GM23248 (cell line): ENCODE measurements around the gene ABLIM1. TPM values are rescaled to one million over a fixed set of nuclear protein-coding genes. Genes with fewer than 3 reads are reported as not detected.

Experiments
- DNase-seq: peaks from one replicate; pipeline ENCODE4 v3.0.0-alpha.2; 2015
- H2AFZ ChIP-seq: fragments of 200-600 bp; sonication (generic); 2 replicates; pipeline ENCODE4 v1.6.1; 2016; ENCODE audit warnings: antibody characterized with exemption
- H3F3A ChIP-seq: fragments of 200-600 bp; sonication (generic); 2 replicates; pipeline ENCODE4 v1.6.1; 2016; ENCODE audit warnings: mild to moderate bottlenecking, antibody characterized with exemption, mixed run types; ENCODE audit not compliant: insufficient read depth
- H3K27ac ChIP-seq: fragments of 200-600 bp; sonication (generic); 2 replicates; pipeline ENCODE4 v1.5.1; 2016; ENCODE audit warnings: mild to moderate bottlenecking
- H3K27me3 ChIP-seq: fragments of 200-600 bp; sonication (generic); replicated peaks from 2 replicates; pipeline ENCODE4 v1.6.1; 2016; ENCODE audit warnings: mild to moderate bottlenecking; ENCODE audit not compliant: insufficient read depth
- H3K36me3 ChIP-seq: fragments of 200-600 bp; sonication (generic); 2 replicates; pipeline ENCODE4 v1.6.1; 2016; ENCODE audit warnings: low read depth, mild to moderate bottlenecking
- H3K4me1 ChIP-seq: fragments of 200-600 bp; sonication (generic); 2 replicates; pipeline ENCODE4 v1.6.1; 2016; ENCODE audit warnings: mild to moderate bottlenecking; ENCODE audit not compliant: insufficient read depth
- H3K4me2 ChIP-seq: fragments of 200-600 bp; sonication (generic); one replicate; pipeline ENCODE4 v1.6.1; 2016; ENCODE audit warnings: mild to moderate bottlenecking; ENCODE audit not compliant: unreplicated experiment
- H3K4me3 ChIP-seq: fragments of 200-600 bp; sonication (generic); 2 replicates; pipeline ENCODE4 v1.5.1; 2016; ENCODE audit warnings: mild to moderate bottlenecking
- H3K79me2 ChIP-seq: fragments of 200-600 bp; sonication (generic); 2 replicates; pipeline ENCODE4 v1.6.1; 2016; ENCODE audit warnings: mild to moderate bottlenecking; ENCODE audit not compliant: insufficient read depth
- H3K9ac ChIP-seq: fragments of 200-600 bp; sonication (generic); 2 replicates; pipeline ENCODE4 v1.6.1; 2016; ENCODE audit warnings: mild to moderate bottlenecking
- H3K9me2 ChIP-seq: fragments of 200-600 bp; sonication (generic); 2 replicates; pipeline ENCODE4 v1.6.1; 2016; ENCODE audit warnings: mixed run types, mild to moderate bottlenecking, moderate library complexity; ENCODE audit not compliant: insufficient read depth
- H3K9me3 ChIP-seq: fragments of 200-600 bp; sonication (generic); one replicate; pipeline ENCODE4 v1.6.1; 2017; ENCODE audit warnings: low read depth
- H4K20me1 ChIP-seq: fragments of 200-600 bp; sonication (generic); 2 replicates; pipeline ENCODE4 v1.6.0; 2016; ENCODE audit not compliant: insufficient read depth
- EZH2 ChIP-seq: fragments of 200-600 bp; sonication (generic); IDR thresholded peaks from 2 replicates; pipeline ENCODE4 v1.6.1; 2018; ENCODE audit warnings: antibody characterized with exemption, mild to moderate bottlenecking; ENCODE audit not compliant: insufficient read depth, poor library complexity, severe bottlenecking
- EZH2phosphoT487 ChIP-seq: fragments of 200-600 bp; sonication (generic); IDR thresholded peaks from 2 replicates; pipeline ENCODE4 v1.6.1; 2018; ENCODE audit warnings: antibody characterized with exemption, moderate library complexity, mild to moderate bottlenecking, low read depth; ENCODE audit not compliant: insufficient read depth
- WGBS, 2 experiments: methylation state at CpG; one replicate each; pipeline ENCODE4 v1.1.6; 2015 to 2017; ENCODE audit warnings: low lambda C conversion rate in 2 of 2, low coverage in 1 of 2; ENCODE audit errors: missing lambda C conversion rate in 2 of 2; 5-methylcytosine and 5-hydroxymethylcytosine counted together
- in situ Hi-C: fragments of 300-500 bp; cut with MboI; formaldehyde crosslinking; loops from 2 replicates; pipeline ENCODE4 v1.15.0; 2020
- polyA plus RNA-seq: library from polyadenylated mRNA; unstranded; fragments of >200 nt; fragmentation: Nextera tagmentation; extraction: Ambion mirVana; gene quantifications from 2 replicates; pipeline ENCODE4 v1.2.1, GENCODE V29; 2016
- total RNA-seq: library from RNA; depleted of rRNA; stranded (reverse); fragments of >200 nt; shearing (Covaris generic); gene quantifications from 2 replicates; pipeline ENCODE4 v1.2.3, GENCODE V29; 2014

ABLIM1 gene
- total and polyA plus RNA-seq, 2 experiments from 2014 or later = 0.54 to 0.78 TPM

DNA sequence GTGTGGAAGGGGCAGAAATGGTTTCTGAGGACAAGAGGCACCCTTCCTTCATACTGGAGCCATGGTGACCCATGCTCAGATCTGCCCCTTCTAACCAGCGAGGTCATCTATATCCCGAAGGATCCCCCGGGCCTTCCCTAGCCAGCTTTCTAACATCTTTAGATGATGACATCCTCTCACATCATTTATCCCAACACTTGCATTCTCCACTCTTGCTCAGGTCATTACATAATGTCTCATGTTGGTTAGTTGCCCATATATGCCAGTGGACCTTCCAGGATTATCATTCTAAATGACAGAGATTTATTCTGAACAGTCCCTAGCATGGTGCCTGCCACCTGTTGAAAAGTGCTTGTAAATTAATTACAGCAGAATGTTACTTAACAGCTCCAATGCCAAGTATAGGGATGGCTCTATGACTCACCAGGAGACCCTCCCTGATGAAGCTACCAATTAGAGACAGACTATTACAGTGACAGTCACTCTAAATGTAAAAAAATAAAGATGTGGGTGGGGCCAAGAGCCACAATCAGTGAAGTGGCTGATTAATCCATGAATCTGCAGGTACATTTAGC, 22.6 kb upstream of the ABLIM1 start:
- Histone ChIP-seq H3K4me2 (no peak overlapping the region), H2AFZ (no peak overlapping the region), H3K4me1 (peaks cover 17% of the 10 kb centered on the region), H3K36me3 (no peaks in the 10 kb centered on the region), H3F3A (peaks cover 11% of the 10 kb centered on the region; the same call in 1 of the 2 replicates), H3K27ac (no peak overlapping the region), H3K27me3 (no peaks in the 10 kb centered on the region; the same call in none of the 2 replicates), H3K9me2 (no peaks in the 10 kb centered on the region), H4K20me1 (no peaks in the 10 kb centered on the region), H3K79me2 (no peaks in the 10 kb centered on the region), H3K9ac (no peak overlapping the region), H3K4me3 (no peak overlapping the region), H3K9me3 (no peaks in the 10 kb centered on the region)
- DNase-seq = no peak
- TF ChIP-seq EZH2phosphoT487 (no peak), EZH2 (no peak)
- in situ Hi-C loops = no loop called here
- 81 to 88% methylated on average over 3 of the region's 3 CpGs for whole genome bisulfite sequencing, 2 experiments

DNA sequence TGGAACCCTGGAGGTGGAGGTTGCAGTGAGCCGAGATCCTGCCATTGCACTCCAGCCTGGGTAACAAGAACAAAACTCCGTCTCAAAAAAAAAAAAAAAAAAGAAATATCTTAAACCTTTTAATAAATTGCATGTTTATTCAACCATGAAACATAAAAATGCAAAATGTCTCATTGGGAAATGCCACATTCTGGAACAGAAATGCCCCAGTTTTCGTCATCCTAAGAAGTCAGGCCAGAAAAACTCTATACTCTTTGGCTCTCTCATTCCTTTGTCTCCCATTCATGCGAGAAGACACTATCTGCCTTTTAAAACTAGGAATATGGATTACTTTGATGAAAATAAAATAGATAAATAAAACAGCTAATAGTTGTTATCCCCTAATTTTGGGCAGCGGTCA, 21.5 kb upstream of the ABLIM1 start:
- H3K9me3 ChIP-seq = no peaks in the 10 kb centered on the region
- H3K4me1 ChIP-seq = peaks cover 7% of the 10 kb centered on the region
- no peak for DNase-seq
- H3K27me3 ChIP-seq = no peaks in the 10 kb centered on the region; the same call in none of the 2 replicates
- H3K4me3 ChIP-seq = no peak overlapping the region
- no peak overlapping the region for H3K4me2 ChIP-seq
- H3K27ac ChIP-seq = no peak overlapping the region
- WGBS, 2 experiments = 81 to 87% methylated on average over 4 to 5 of the region's 5 CpGs
- H3K79me2 ChIP-seq = no peaks in the 10 kb centered on the region
- no peaks in the 10 kb centered on the region for H4K20me1 ChIP-seq
- no peaks in the 10 kb centered on the region for H3K9me2 ChIP-seq
- TF ChIP-seq EZH2phosphoT487 (no peak), EZH2 (no peak)
- H3F3A ChIP-seq = peaks cover 2% of the 10 kb centered on the region; the same call in 1 of the 2 replicates
- in situ Hi-C loops = no loop called here
- no peak overlapping the region for H3K9ac ChIP-seq
- no peak overlapping the region for H2AFZ ChIP-seq
- no peaks in the 10 kb centered on the region for H3K36me3 ChIP-seq

DNA sequence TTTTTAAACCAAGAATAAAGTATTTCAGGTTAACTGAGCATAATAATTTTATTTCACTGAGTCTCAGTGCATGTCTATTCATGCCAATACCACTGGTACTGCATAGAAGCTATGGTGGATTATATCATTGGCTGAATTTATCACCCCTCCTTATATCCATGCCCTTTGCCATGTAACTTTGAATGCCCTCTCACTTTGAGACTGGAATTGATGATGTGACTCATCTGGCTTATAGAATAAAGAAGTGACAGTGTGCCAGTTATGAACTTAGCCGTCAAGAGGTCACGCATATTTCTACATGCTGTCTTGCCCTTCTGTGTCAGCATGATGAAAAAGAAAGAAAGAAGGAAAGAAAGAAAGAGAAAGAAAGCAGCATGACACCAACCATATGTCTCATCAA, 20.7 kb upstream of the ABLIM1 start:
- no peaks in the 10 kb centered on the region for H3F3A ChIP-seq
- in situ Hi-C loops = no loop called here
- no peaks in the 10 kb centered on the region; the same call in none of the 2 replicates for H3K27me3 ChIP-seq
- no peaks in the 10 kb centered on the region for H3K4me1 ChIP-seq
- no peaks in the 10 kb centered on the region for H3K79me2 ChIP-seq
- no peaks in the 10 kb centered on the region for H3K36me3 ChIP-seq
- H3K9ac ChIP-seq = no peak overlapping the region
- no peak overlapping the region for H2AFZ ChIP-seq
- no peaks in the 10 kb centered on the region for H3K9me3 ChIP-seq
- TF ChIP-seq EZH2 (no peak), EZH2phosphoT487 (no peak)
- H3K9me2 ChIP-seq = no peaks in the 10 kb centered on the region
- no peak for DNase-seq
- no peaks in the 10 kb centered on the region for H4K20me1 ChIP-seq
- 24 to 30% methylated on average over 2 of the region's 2 CpGs for WGBS, 2 experiments
- no peak overlapping the region for H3K4me3 ChIP-seq
- no peak overlapping the region for H3K4me2 ChIP-seq
- no peak overlapping the region for H3K27ac ChIP-seq

DNA sequence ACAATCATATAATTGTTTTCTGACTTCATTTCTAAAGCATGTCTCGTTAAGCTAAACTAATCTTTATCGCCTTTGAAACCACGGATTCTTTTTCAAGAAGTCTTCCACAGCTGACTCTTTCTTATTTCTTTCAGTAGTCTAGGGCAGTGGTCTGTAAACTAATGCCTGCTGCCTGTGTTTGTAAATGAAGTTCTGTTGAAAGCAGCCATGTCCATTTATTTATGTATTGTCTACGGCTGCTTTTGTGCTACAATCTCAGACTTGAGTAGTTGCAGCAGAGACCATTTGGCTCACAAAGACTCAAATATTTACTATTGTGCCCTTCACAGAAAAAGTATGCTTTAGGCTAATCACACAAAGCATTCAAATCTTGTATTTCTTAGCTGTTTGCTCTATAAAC, 20.3 kb upstream of the ABLIM1 start:
- H3K79me2 ChIP-seq = no peaks in the 10 kb centered on the region
- TF ChIP-seq EZH2phosphoT487 (no peak), EZH2 (no peak)
- in situ Hi-C loops = no loop called here
- no peak overlapping the region for H3K27ac ChIP-seq
- no peak overlapping the region for H3K4me3 ChIP-seq
- no peaks in the 10 kb centered on the region for H3K36me3 ChIP-seq
- H3K4me1 ChIP-seq = no peaks in the 10 kb centered on the region
- no peaks in the 10 kb centered on the region for H3K9me3 ChIP-seq
- H3K9ac ChIP-seq = no peak overlapping the region
- H4K20me1 ChIP-seq = no peaks in the 10 kb centered on the region
- DNase-seq = no peak
- H3K27me3 ChIP-seq = no peaks in the 10 kb centered on the region; the same call in none of the 2 replicates
- H3K4me2 ChIP-seq = no peak overlapping the region
- 41 to 45% methylated on average over 4 of the region's 4 CpGs for WGBS, 2 experiments
- no peaks in the 10 kb centered on the region for H3K9me2 ChIP-seq
- H3F3A ChIP-seq = no peaks in the 10 kb centered on the region
- H2AFZ ChIP-seq = no peak overlapping the region

DNA sequence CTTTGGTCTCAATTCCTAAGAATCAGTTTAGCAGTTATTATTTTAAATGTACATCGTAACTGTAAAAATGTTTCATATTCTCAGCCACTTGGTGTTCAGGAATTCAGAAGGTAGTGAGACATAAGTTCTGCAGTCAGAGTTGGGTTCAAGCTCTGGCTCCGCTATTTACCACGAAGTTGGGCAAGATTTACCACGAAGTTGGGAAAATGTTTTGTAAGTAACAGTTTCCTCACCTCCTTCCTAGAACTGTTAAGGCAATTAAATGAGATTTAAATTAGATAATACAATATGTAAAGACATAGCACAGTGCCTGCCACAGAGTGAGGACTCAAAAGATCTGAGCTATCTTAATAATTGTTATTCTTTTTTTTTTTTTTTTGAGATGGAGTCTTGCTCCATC, 16.3 kb upstream of the ABLIM1 start:
- in situ Hi-C loops = no loop called here
- H3K9me2 ChIP-seq = no peaks in the 10 kb centered on the region
- H4K20me1 ChIP-seq = no peaks in the 10 kb centered on the region
- 55 to 60% methylated on average over 4 of the region's 4 CpGs for WGBS, 2 experiments
- no peak overlapping the region for H2AFZ ChIP-seq
- H3K27me3 ChIP-seq = peaks cover 8% of the 10 kb centered on the region
- H3K4me1 ChIP-seq = no peaks in the 10 kb centered on the region
- H3K27ac ChIP-seq = no peak overlapping the region
- H3K9ac ChIP-seq = no peak overlapping the region
- H3K9me3 ChIP-seq = no peaks in the 10 kb centered on the region
- TF ChIP-seq EZH2 (no peak), EZH2phosphoT487 (no peak)
- H3F3A ChIP-seq = no peaks in the 10 kb centered on the region
- no peak for DNase-seq
- H3K4me3 ChIP-seq = no peak overlapping the region
- no peak overlapping the region for H3K4me2 ChIP-seq
- H3K36me3 ChIP-seq = no peaks in the 10 kb centered on the region
- H3K79me2 ChIP-seq = no peaks in the 10 kb centered on the region
